ENCODE measurements around the gene PIAS2. TPM values are rescaled to one million over a fixed set of nuclear protein-coding genes. Genes with fewer than 3 reads are reported as not detected.
A peak's percentile ranks its signal among the peaks of the same experiment; 100 is the strongest.

PIAS2 gene
- total and polyA plus RNA-seq, 7 experiments from 2014 or later = 16.3 to 40.6 (median 33.1) TPM

- CTCF ChIA-PET = no interaction called here
- ATAC-seq = no peak
- Mint-ChIP-seq H3K4me1 (peaks cover 16 to 25% (median 21%) of the 10 kb centered on the region in 7 donors), H3K4me3 (no peak overlapping the region), H3K36me3 (no peaks in the 10 kb centered on the region), H3K27ac (no peak overlapping the region), H3K9me3 (peaks cover 0 to 9% (median 0%) of the 10 kb centered on the region in 11 donors), H3K27me3 (peaks cover 0 to 10% (median 0%) of the 10 kb centered on the region in 5 donors)
- Histone ChIP-seq H3K4me3 (ENCODE audit: low read length) (no peak overlapping the region), H3K4me1 (ENCODE audit: control insufficient read depth in 2 of 2, insufficient read depth in 2 of 2, low read length in 2 of 2) (peaks cover 11 to 15% of the 10 kb centered on the region in 2 donors), H3K36me3 (ENCODE audit: control insufficient read depth in 2 of 3, insufficient read depth in 3 of 3, low read length in 3 of 3) (no peaks in the 10 kb centered on the region), H3K27ac (ENCODE audit: low read depth, low read length) (no peak overlapping the region), H3K9me3 (ENCODE audit: control insufficient read depth in 2 of 3, low read length in 3 of 3) (no peaks in the 10 kb centered on the region), H3K27me3 (ENCODE audit: control insufficient read depth in 2 of 2, insufficient read depth in 2 of 2, low read length in 2 of 2) (no peaks in the 10 kb centered on the region)
- intact Hi-C loops (cut with micrococcal nuclease) = no loop called here
- POLR2A ChIA-PET = no interaction called here
- DNase-seq = no peak
These were observed 3.3 kb upstream of the PIAS2 start for GRCh38 chr18:46920653-46921052.

- H3K4me1 Mint-ChIP-seq = peaks cover 21 to 31% (median 27%) of the 10 kb centered on the region in 7 donors
These were observed 2.8 kb upstream of the PIAS2 start for GRCh38 chr18:46920067-46920466.

GRCh38 chr18:46917803-46918600, 695 bp upstream of the PIAS2 start:
- Mint-ChIP-seq H3K4me1 (peaks cover 36 to 50% (median 48%) of the 10 kb centered on the region in 7 donors), H3K9me3 (no peaks in the 10 kb centered on the region), H3K27ac (peak overlapping the region; percentile 24 to 94 (median 85)), H3K27me3 (peaks cover 0 to 7% (median 0%) of the 10 kb centered on the region in 5 donors), H3K4me3 (peak overlapping the region; percentile 80 to 97 (median 90)), H3K36me3 (no peaks in the 10 kb centered on the region)
- H3K9me3 ChIP-seq (ENCODE audit: control insufficient read depth in 2 of 3, low read length in 3 of 3) = no peaks in the 10 kb centered on the region
- no peaks in the 10 kb centered on the region for H3K27me3 ChIP-seq (ENCODE audit: control insufficient read depth in 2 of 2, insufficient read depth in 2 of 2, low read length in 2 of 2)
- ChIA-PET POLR2A (interaction anchor here (0.9 to 1.3 kb wide), 5 partner anchors 13 to 233 kb away, joined by 3 to 4 read pairs (median 3); partner anchors contain the start of gene HDHD2), CTCF (interaction anchor here (0.6 to 1.2 kb wide), 2 partner anchors 259 to 1063 kb away, joined by 4 to 5 read pairs; no protein-coding TSS in a partner anchor)
- peak in 1 of 9 donors; percentile 28 for DNase-seq
- intact Hi-C loops (cut with micrococcal nuclease) = loop anchor here (1.0 to 10.0 kb wide), 12 partner anchors 29 to 1013 kb away; partner anchors contain the start of genes IER3IP1 (in 2 of the 2), HAUS1 (in 1 of the 2), HDHD2 (in 1 of the 2) and SMAD2 (in 1 of the 2)
- H3K4me3 ChIP-seq (ENCODE audit: low read length) = peak overlapping the region; percentile 52
- H3K36me3 ChIP-seq (ENCODE audit: control insufficient read depth in 2 of 3, insufficient read depth in 3 of 3, low read length in 3 of 3) = no peaks in the 10 kb centered on the region
- peak overlapping the region; percentile 75 for H3K27ac ChIP-seq (ENCODE audit: low read depth, low read length)
- H3K4me1 ChIP-seq (ENCODE audit: control insufficient read depth in 2 of 2, insufficient read depth in 2 of 2, low read length in 2 of 2) = peaks cover 12 to 26% of the 10 kb centered on the region in 2 donors
- ATAC-seq = peak; percentile 17

More at GRCh38 chr18:46920067-46920466, 2.8 kb upstream of the PIAS2 start:
- Mint-ChIP-seq H3K36me3 (no peaks in the 10 kb centered on the region), H3K27ac (peak overlapping the region in 1 of 9 donors; percentile 10), H3K27me3 (peaks cover 0 to 10% (median 0%) of the 10 kb centered on the region in 5 donors), H3K9me3 (peaks cover 0 to 9% (median 0%) of the 10 kb centered on the region in 11 donors), H3K4me3 (no peak overlapping the region)
- no peak for ATAC-seq
- Histone ChIP-seq H3K27me3 (ENCODE audit: control insufficient read depth in 2 of 2, insufficient read depth in 2 of 2, low read length in 2 of 2) (no peaks in the 10 kb centered on the region), H3K4me1 (ENCODE audit: control insufficient read depth in 2 of 2, insufficient read depth in 2 of 2, low read length in 2 of 2) (peaks cover 12 to 21% of the 10 kb centered on the region in 2 donors), H3K9me3 (ENCODE audit: control insufficient read depth in 2 of 3, low read length in 3 of 3) (no peaks in the 10 kb centered on the region), H3K36me3 (ENCODE audit: control insufficient read depth in 2 of 3, insufficient read depth in 3 of 3, low read length in 3 of 3) (no peaks in the 10 kb centered on the region), H3K27ac (ENCODE audit: low read depth, low read length) (no peak overlapping the region), H3K4me3 (ENCODE audit: low read length) (no peak overlapping the region)
- DNase-seq = no peak
- intact Hi-C loops (cut with micrococcal nuclease) = no loop called here
- ChIA-PET POLR2A (no interaction called here), CTCF (interaction anchor here (0.7 kb wide), 1 partner anchor 155 kb away, joined by 6 read pairs; no protein-coding TSS in a partner anchor)

- DNase-seq = peak in 6 of 9 donors; percentile 28 to 55 (median 52)
- ChIA-PET POLR2A (interaction anchor here (1.0 to 1.3 kb wide), 3 partner anchors 13 to 234 kb away, joined by 3 to 4 read pairs (median 3); partner anchors contain the start of gene HDHD2), CTCF (interaction anchor here (0.6 kb wide), 1 partner anchor 743 kb away, joined by 3 read pairs; a partner anchor contains a TSS)
- peak overlapping the region; percentile 90 to 97 (median 93) for H3K4me3 Mint-ChIP-seq
- H3K27ac ChIP-seq (ENCODE audit: low read depth, low read length) = peak overlapping the region; percentile 75
- H3K27me3 ChIP-seq (ENCODE audit: control insufficient read depth in 2 of 2, insufficient read depth in 2 of 2, low read length in 2 of 2) = no peaks in the 10 kb centered on the region
- peaks cover 40 to 62% (median 52%) of the 10 kb centered on the region in 7 donors for H3K4me1 Mint-ChIP-seq
- no peaks in the 10 kb centered on the region for H3K36me3 ChIP-seq (ENCODE audit: control insufficient read depth in 2 of 3, insufficient read depth in 3 of 3, low read length in 3 of 3)
- peak overlapping the region; percentile 82 to 94 (median 87) for H3K27ac Mint-ChIP-seq
- intact Hi-C loops (cut with micrococcal nuclease) = loop anchor here (1.0 to 10.0 kb wide), 12 partner anchors 30 to 1014 kb away; partner anchors contain the start of genes IER3IP1 (in 2 of the 2), HAUS1 (in 1 of the 2), HDHD2 (in 1 of the 2) and SMAD2 (in 1 of the 2)
- peak; percentile 54 for ATAC-seq
- H3K9me3 Mint-ChIP-seq = no peaks in the 10 kb centered on the region
- H3K36me3 Mint-ChIP-seq = peaks cover 0 to 2% (median 0%) of the 10 kb centered on the region in 5 donors
- H3K27me3 Mint-ChIP-seq = peaks cover 0 to 7% (median 0%) of the 10 kb centered on the region in 5 donors
- peaks cover 12 to 26% of the 10 kb centered on the region in 2 donors for H3K4me1 ChIP-seq (ENCODE audit: control insufficient read depth in 2 of 2, insufficient read depth in 2 of 2, low read length in 2 of 2)
- H3K4me3 ChIP-seq (ENCODE audit: low read length) = peak overlapping the region; percentile 59
- H3K9me3 ChIP-seq (ENCODE audit: control insufficient read depth in 2 of 3, low read length in 3 of 3) = no peaks in the 10 kb centered on the region
These were observed 678 bp downstream of the PIAS2 start for GRCh38 chr18:46916551-46917107.

GRCh38 chr18:46915800-46916550, 1.3 kb downstream of the PIAS2 start:
- Mint-ChIP-seq H3K4me3 (peak overlapping the region; percentile 90 to 97 (median 93)), H3K9me3 (no peaks in the 10 kb centered on the region), H3K4me1 (peaks cover 40 to 62% (median 52%) of the 10 kb centered on the region in 7 donors), H3K27ac (peak overlapping the region; percentile 82 to 94 (median 87)), H3K27me3 (peaks cover 0 to 7% (median 0%) of the 10 kb centered on the region in 5 donors), H3K36me3 (peaks cover 0 to 2% (median 0%) of the 10 kb centered on the region in 5 donors)
- peak overlapping the region; percentile 75 for H3K27ac ChIP-seq (ENCODE audit: low read depth, low read length)
- no peak for ATAC-seq
- POLR2A ChIA-PET = interaction anchor here (0.6 kb wide), 1 partner anchor 602 kb away, joined by 5 read pairs; no protein-coding TSS in a partner anchor
- peak overlapping the region; percentile 59 for H3K4me3 ChIP-seq (ENCODE audit: low read length)
- CTCF ChIA-PET = interaction anchor here (0.7 kb wide), 1 partner anchor 32 kb away, joined by 4 read pairs; no protein-coding TSS in a partner anchor
- H3K4me1 ChIP-seq (ENCODE audit: control insufficient read depth in 2 of 2, insufficient read depth in 2 of 2, low read length in 2 of 2) = peaks cover 12 to 26% of the 10 kb centered on the region in 2 donors
- H3K9me3 ChIP-seq (ENCODE audit: control insufficient read depth in 2 of 3, low read length in 3 of 3) = no peaks in the 10 kb centered on the region
- no peak for DNase-seq
- intact Hi-C loops (cut with micrococcal nuclease) = loop anchor here (2.0 to 10.0 kb wide), 7 partner anchors 31 to 1015 kb away; partner anchors contain the start of genes IER3IP1 (in 1 of the 2), SMAD2 (in 1 of the 2) and ST8SIA5 (in 1 of the 2)
- no peaks in the 10 kb centered on the region for H3K27me3 ChIP-seq (ENCODE audit: control insufficient read depth in 2 of 2, insufficient read depth in 2 of 2, low read length in 2 of 2)
- H3K36me3 ChIP-seq (ENCODE audit: control insufficient read depth in 2 of 3, insufficient read depth in 3 of 3, low read length in 3 of 3) = no peaks in the 10 kb centered on the region
